ENCODE data around the gene TULP1.

- no peak for TF ChIP-seq NFIC (IDR thresholded peaks at IDR 0.05)
- TF ChIP-seq, protein P1, sequence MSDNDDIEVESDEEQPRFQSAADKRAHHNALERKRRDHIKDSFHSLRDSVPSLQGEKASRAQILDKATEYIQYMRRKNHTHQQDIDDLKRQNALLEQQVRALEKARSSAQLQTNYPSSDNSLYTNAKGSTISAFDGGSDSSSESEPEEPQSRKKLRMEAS (IDR thresholded peaks at IDR 0.05), result no peak
- no peak for TF ChIP-seq CREB1 (IDR thresholded peaks at IDR 0.05; ENCODE audit: low read depth)
- TF ChIP-seq CEBPB (IDR thresholded peaks at IDR 0.05), result no peak
- no peak for TF ChIP-seq TAF1 (IDR thresholded peaks at IDR 0.05; ENCODE audit: low read depth)
- TF ChIP-seq TCF12 (IDR thresholded peaks at IDR 0.05; ENCODE audit: low read depth), result no peak
- no peak for TF ChIP-seq TEAD4 (IDR thresholded peaks at IDR 0.05)
- TF ChIP-seq, protein P2, sequence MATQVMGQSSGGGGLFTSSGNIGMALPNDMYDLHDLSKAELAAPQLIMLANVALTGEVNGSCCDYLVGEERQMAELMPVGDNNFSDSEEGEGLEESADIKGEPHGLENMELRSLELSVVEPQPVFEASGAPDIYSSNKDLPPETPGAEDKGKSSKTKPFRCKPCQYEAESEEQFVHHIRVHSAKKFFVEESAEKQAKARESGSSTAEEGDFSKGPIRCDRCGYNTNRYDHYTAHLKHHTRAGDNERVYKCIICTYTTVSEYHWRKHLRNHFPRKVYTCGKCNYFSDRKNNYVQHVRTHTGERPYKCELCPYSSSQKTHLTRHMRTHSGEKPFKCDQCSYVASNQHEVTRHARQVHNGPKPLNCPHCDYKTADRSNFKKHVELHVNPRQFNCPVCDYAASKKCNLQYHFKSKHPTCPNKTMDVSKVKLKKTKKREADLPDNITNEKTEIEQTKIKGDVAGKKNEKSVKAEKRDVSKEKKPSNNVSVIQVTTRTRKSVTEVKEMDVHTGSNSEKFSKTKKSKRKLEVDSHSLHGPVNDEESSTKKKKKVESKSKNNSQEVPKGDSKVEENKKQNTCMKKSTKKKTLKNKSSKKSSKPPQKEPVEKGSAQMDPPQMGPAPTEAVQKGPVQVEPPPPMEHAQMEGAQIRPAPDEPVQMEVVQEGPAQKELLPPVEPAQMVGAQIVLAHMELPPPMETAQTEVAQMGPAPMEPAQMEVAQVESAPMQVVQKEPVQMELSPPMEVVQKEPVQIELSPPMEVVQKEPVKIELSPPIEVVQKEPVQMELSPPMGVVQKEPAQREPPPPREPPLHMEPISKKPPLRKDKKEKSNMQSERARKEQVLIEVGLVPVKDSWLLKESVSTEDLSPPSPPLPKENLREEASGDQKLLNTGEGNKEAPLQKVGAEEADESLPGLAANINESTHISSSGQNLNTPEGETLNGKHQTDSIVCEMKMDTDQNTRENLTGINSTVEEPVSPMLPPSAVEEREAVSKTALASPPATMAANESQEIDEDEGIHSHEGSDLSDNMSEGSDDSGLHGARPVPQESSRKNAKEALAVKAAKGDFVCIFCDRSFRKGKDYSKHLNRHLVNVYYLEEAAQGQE (IDR thresholded peaks at IDR 0.05; ENCODE audit: low read depth), result no peak
- TF ChIP-seq EP300 (IDR thresholded peaks at IDR 0.05; ENCODE audit: borderline replicate concordance), result no peak
- TF ChIP-seq RAD21 (IDR thresholded peaks at IDR 0.05; ENCODE audit: low read depth), result no peak
- no peak for TF ChIP-seq EGR1 (IDR thresholded peaks at IDR 0.05)
- TF ChIP-seq USF1 (IDR thresholded peaks at IDR 0.05), result no peak
- TF ChIP-seq ZBTB7A (IDR thresholded peaks at IDR 0.05; ENCODE audit: low read depth), result no peak
These were observed 24.2 kb downstream of the TULP1 start for GRCh38 chr6:35488517-35488862.

Measured in Ishikawa (cell line).